ENCODE results near the gene ADAT2. TPM values are rescaled to one million over a fixed set of nuclear protein-coding genes. Genes with fewer than 3 reads are reported as not detected.

ADAT2 gene
- total RNA-seq, 4 donors from 2014 or later = 3.6 to 9.4 (median 5.4) TPM

DNA sequence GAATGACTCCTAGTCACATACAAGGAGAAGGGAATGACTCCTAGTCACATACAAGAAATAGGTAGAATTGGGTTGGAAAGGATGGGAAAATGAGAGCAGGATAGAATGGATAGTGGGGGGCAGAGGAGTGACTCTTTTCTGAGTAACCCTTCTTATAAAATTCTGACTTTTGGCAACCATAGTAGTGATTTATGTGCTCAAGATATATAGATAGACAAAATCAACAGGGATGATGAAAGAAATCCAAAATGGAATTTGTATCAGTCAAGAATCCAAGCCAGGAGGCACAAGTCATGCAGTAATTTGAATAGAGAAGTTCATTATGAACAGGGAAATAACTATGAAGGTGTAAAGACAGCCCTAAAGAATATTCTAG is 41.7 kb downstream of the ADAT2 start:
- Histone ChIP-seq H3K27me3 (no peaks in the 10 kb centered on the region), H3K36me3 (no peaks in the 10 kb centered on the region), H3K4me1 (no peaks in the 10 kb centered on the region), H3K4me3 (replicated peaks in 1 of 3) (no peak overlapping the region), H3K27ac (no peak overlapping the region), H3K9me3 (no peaks in the 10 kb centered on the region)
- intact Hi-C loops (cut with DNase I) = no loop called here
- no peak for DNase-seq
- TF ChIP-seq POLR2A (IDR thresholded peaks at IDR 0.05) = no peak
- TF ChIP-seq CTCF (IDR thresholded peaks at IDR 0.05) = no peak

DNA sequence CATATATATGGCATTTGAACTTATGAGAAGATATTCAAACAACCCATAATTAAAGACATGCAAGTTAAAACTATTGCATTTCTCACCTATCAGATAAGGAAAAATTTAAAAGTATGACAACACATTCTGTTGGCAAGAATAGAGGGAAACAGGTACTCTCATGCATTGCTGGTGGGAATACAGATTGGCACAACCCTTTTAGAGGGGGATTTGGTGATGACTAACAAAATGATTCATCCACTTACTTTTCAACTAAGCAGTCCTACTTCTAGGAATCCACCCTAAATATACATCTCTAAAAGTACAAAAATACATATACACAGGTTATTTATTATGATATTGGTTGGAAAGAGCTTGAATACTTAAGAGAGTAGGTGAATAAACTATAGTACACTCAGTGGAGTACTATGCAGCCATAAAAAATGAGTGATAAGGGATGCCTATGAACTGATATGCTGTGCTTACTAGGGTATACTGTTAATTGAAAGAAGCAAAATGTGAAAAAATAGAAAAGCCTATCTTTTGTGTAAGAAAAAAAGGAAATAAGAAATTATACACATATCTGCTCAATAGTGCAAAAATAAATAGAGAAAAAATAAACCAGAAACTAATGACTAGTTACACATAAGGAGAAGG is 42.2 kb downstream of the ADAT2 start:
- Histone ChIP-seq H3K4me1 (no peaks in the 10 kb centered on the region), H3K4me3 (replicated peaks in 1 of 3) (no peak overlapping the region), H3K9me3 (no peaks in the 10 kb centered on the region), H3K27ac (no peak overlapping the region), H3K36me3 (no peaks in the 10 kb centered on the region), H3K27me3 (no peaks in the 10 kb centered on the region)
- intact Hi-C loops (cut with DNase I) = no loop called here
- no peak for DNase-seq
- TF ChIP-seq POLR2A (IDR thresholded peaks at IDR 0.05) (no peak), CTCF (IDR thresholded peaks at IDR 0.05) (no peak)

DNA sequence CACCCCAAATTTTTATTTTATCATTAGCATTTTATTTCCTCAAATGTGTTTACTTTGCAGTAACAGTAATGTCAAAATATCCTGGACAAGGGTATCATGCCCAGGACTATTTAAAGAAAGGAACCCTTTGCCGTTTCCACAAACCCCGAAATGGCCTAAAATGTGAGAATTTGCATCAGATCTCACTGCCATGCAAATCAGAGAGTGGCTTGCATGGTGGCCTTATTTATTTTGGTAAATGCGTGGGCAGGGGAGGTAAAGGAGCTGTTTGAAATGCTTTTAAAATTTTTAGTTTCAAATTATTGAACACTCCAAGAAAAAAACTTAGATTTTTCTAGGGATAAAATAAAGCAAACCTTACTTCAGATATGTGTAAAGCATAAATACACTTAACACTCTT is 43.8 kb downstream of the ADAT2 start:
- no peak overlapping the region for H3K27ac ChIP-seq
- no peak for DNase-seq

DNA sequence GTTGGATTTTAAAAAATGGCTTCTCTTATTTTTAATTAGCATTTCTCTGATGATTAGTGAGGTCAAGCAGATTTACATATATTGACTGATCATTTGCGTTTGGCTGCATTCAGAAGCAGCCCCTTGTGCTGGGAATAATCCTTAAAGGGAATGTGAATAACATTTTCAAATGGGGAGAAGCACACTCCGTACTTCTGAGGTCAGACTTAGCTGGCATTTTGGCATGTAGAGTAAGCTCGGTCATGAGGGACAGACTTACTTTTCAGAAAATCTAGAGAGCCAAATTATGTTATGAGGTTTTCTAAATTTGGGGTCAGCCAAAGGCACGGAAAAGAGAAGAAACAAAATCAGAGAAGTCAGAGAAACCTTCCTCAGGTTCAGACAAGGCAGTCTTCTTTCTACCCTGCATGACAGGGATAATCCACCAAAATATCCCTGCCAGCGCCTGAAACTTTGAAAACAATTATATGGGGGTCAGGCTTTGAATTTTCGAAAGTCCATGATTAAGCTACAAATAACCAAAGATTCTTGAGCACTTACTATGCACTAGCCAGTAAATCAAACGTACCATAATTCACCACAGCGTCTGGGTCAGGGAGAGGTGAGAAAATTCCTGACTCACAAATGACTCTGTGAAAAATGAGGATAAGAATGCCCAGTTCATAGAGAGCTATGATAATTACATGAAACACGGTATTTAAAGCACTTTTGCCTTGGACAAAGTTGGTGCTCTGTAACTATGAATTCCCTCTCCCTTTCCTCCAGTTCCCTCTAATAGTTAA is 44.9 kb downstream of the ADAT2 start:
- intact Hi-C loops (cut with DNase I) = no loop called here
- Histone ChIP-seq H3K36me3 (no peaks in the 10 kb centered on the region), H3K27me3 (no peaks in the 10 kb centered on the region), H3K27ac (no peak overlapping the region), H3K4me1 (peaks cover 6 to 7% of the 10 kb centered on the region in 2 donors), H3K9me3 (no peaks in the 10 kb centered on the region), H3K4me3 (replicated peaks in 1 of 3) (no peak overlapping the region)
- no peak for DNase-seq
- 83 to 86% methylated on average over 9 of the region's 9 CpGs for WGBS, 2 donors
- TF ChIP-seq POLR2A (IDR thresholded peaks at IDR 0.05) (no peak), CTCF (IDR thresholded peaks at IDR 0.05) (no peak)

More for the DNA sequence above, 43.8 kb downstream of the ADAT2 start:
- H3K4me1 ChIP-seq = no peaks in the 10 kb centered on the region
- no peak overlapping the region for H3K4me3 ChIP-seq (replicated peaks in 1 of 3)
- no peaks in the 10 kb centered on the region for H3K36me3 ChIP-seq
- WGBS, 2 donors = 93 to 95% methylated on average over 3 of the region's 3 CpGs
- intact Hi-C loops (cut with DNase I) = no loop called here
- no peaks in the 10 kb centered on the region for H3K27me3 ChIP-seq
- H3K9me3 ChIP-seq = no peaks in the 10 kb centered on the region
- no peak for TF ChIP-seq CTCF (IDR thresholded peaks at IDR 0.05)

GRCh38 chr6:143402721-143403336 is 47.7 kb downstream of the ADAT2 start:
- WGBS, 2 donors = 83 to 95% methylated on average over 6 to 7 of the region's 7 CpGs
- no peaks in the 10 kb centered on the region for H3K9me3 ChIP-seq
- DNase-seq = no peak
- H3K36me3 ChIP-seq = no peaks in the 10 kb centered on the region
- intact Hi-C loops (cut with DNase I) = no loop called here
- H3K4me1 ChIP-seq = peaks cover 6 to 10% of the 10 kb centered on the region in 2 donors
- H3K27me3 ChIP-seq = no peaks in the 10 kb centered on the region
- no peak overlapping the region for H3K27ac ChIP-seq
- no peak overlapping the region for H3K4me3 ChIP-seq (replicated peaks in 1 of 3)
- TF ChIP-seq POLR2A (IDR thresholded peaks at IDR 0.05) (no peak), CTCF (IDR thresholded peaks at IDR 0.05) (no peak)

All from thyroid gland (tissue), 4 donors.